Liver (tissue), 9 donors: ENCODE results near the gene PRXL2C. TPM values are rescaled to one million over a fixed set of nuclear protein-coding genes. Genes with fewer than 3 reads are reported as not detected.

Experiments
- DNase-seq: peaks from one replicate; pipeline ENCODE4 v3.0.0-alpha.2; 2017; ENCODE audit warnings: low spot score
- H3K27ac ChIP-seq, 2 donors: one replicate each; pipeline ENCODE4 v1.7.0; 2013; ENCODE audit warnings: inconsistent platforms in 2 of 2, low read length in 2 of 2, control low read depth in 1 of 2, low read depth in 1 of 2, mild to moderate bottlenecking in 1 of 2
- H3K27me3 ChIP-seq, 4 donors: one replicate each; pipeline versions ENCODE4 v1.6.1 to v1.7.0; 2013; ENCODE audit warnings: low read length in 3 of 4, inconsistent platforms in 1 of 4, mild to moderate bottlenecking in 1 of 4, moderate library complexity in 1 of 4; ENCODE audit not compliant: control insufficient read depth in 4 of 4, insufficient read depth in 4 of 4
- H3K36me3 ChIP-seq, 4 donors: one replicate each; pipeline versions ENCODE4 v1.6.1 to v1.7.0; 2013; ENCODE audit warnings: low read length in 3 of 4, mild to moderate bottlenecking in 3 of 4, low read depth in 1 of 4, moderate library complexity in 1 of 4; ENCODE audit not compliant: control insufficient read depth in 4 of 4, insufficient read depth in 3 of 4
- H3K4me1 ChIP-seq, 4 donors: one replicate each; pipeline versions ENCODE4 v1.6.1 to v1.7.0; 2013; ENCODE audit warnings: low read length in 3 of 4, mild to moderate bottlenecking in 3 of 4, moderate library complexity in 1 of 4; ENCODE audit not compliant: control insufficient read depth in 4 of 4, insufficient read depth in 4 of 4
- H3K4me3 ChIP-seq, 3 donors: one replicate each; pipeline versions ENCODE4 v1.6.1 to v1.7.0; 2013; ENCODE audit warnings: low read length in 3 of 3, control low read depth in 1 of 3, low read depth in 1 of 3, mild to moderate bottlenecking in 1 of 3
- H3K9ac ChIP-seq, 2 donors: one replicate each; pipeline ENCODE4 v1.7.0; 2013; ENCODE audit warnings: low read length in 2 of 2, mild to moderate bottlenecking in 2 of 2, moderate library complexity in 2 of 2, control low read depth in 1 of 2, low read depth in 1 of 2
- H3K9me3 ChIP-seq, 4 donors: one replicate each; pipeline versions ENCODE4 v1.6.1 to v1.7.0; 2013; ENCODE audit warnings: low read length in 3 of 4; ENCODE audit not compliant: control insufficient read depth in 4 of 4
- ATF3 ChIP-seq: IDR thresholded peaks from 2 replicates; pipeline ENCODE4 v1.6.1; 2016; ENCODE audit warnings: antibody characterized with exemption
- CTCF ChIP-seq: fragments of 150-350 bp; IDR thresholded peaks from 2 replicates; pipeline ENCODE4 v1.5.1; 2017; ENCODE audit warnings: improper control_type of control experiment, low read depth, low read length; ENCODE audit not compliant: missing input control
- EGR1 ChIP-seq, 2 donors: IDR thresholded peaks; 2 replicates each; pipeline ENCODE4 v1.6.1; 2016 to 2018; ENCODE audit warnings: antibody characterized with exemption in 2 of 2, low read depth in 2 of 2
- FOXA1 ChIP-seq: IDR thresholded peaks from 2 replicates; pipeline ENCODE4 v1.6.1; 2016; ENCODE audit warnings: antibody characterized with exemption
- FOXA2 ChIP-seq: IDR thresholded peaks from 2 replicates; pipeline ENCODE4 v1.6.1; 2016; ENCODE audit warnings: antibody characterized with exemption
- GABPA ChIP-seq, 2 donors: IDR thresholded peaks in 1 of 2; conservative IDR thresholded peaks in 1 of 2; 2 replicates each; pipeline ENCODE4 v1.6.1; 2016; ENCODE audit warnings: antibody characterized with exemption in 2 of 2, mild to moderate bottlenecking in 1 of 2, moderate library complexity in 1 of 2
- HNF4A ChIP-seq, 2 donors: conservative IDR thresholded peaks; 2 replicates each; pipeline ENCODE4 v1.6.1; 2016; ENCODE audit warnings: antibody characterized with exemption in 2 of 2, mild to moderate bottlenecking in 2 of 2
- HNF4G ChIP-seq: IDR thresholded peaks from 2 replicates; pipeline ENCODE4 v1.6.1; 2016; ENCODE audit warnings: antibody characterized with exemption
- JUND ChIP-seq, 2 donors: IDR thresholded peaks; 2 replicates each; pipeline ENCODE4 v1.6.1; 2016; ENCODE audit warnings: antibody characterized with exemption in 2 of 2
- MAX ChIP-seq: IDR thresholded peaks from 2 replicates; pipeline ENCODE4 v1.6.1; 2016; ENCODE audit warnings: antibody characterized with exemption
- NR2F2 ChIP-seq: IDR thresholded peaks from 2 replicates; pipeline ENCODE4 v1.6.1; 2016; ENCODE audit warnings: antibody characterized with exemption
- RAD21 ChIP-seq, 2 donors: IDR thresholded peaks; 2 replicates each; pipeline ENCODE4 v1.6.1; 2016; ENCODE audit warnings: antibody characterized with exemption in 2 of 2, mild to moderate bottlenecking in 2 of 2
- REST ChIP-seq: IDR thresholded peaks from 2 replicates; pipeline ENCODE4 v1.6.1; 2016; ENCODE audit warnings: antibody characterized with exemption, mild to moderate bottlenecking
- RXRA ChIP-seq, 2 donors: IDR thresholded peaks; 2 replicates each; pipeline ENCODE4 v1.6.1; 2017 to 2018; ENCODE audit warnings: antibody characterized with exemption in 2 of 2, mild to moderate bottlenecking in 1 of 2
- SP1 ChIP-seq: IDR thresholded peaks from 2 replicates; pipeline ENCODE4 v1.6.1; 2018; ENCODE audit warnings: antibody characterized with exemption, mild to moderate bottlenecking
- TAF1 ChIP-seq: conservative IDR thresholded peaks from 2 replicates; pipeline ENCODE4 v1.6.1; 2016; ENCODE audit warnings: antibody characterized with exemption, mild to moderate bottlenecking
- YY1 ChIP-seq: IDR thresholded peaks from 2 replicates; pipeline ENCODE4 v1.6.1; 2016; ENCODE audit warnings: antibody characterized with exemption, mild to moderate bottlenecking
- ZBTB33 ChIP-seq: IDR thresholded peaks from 2 replicates; pipeline ENCODE4 v1.6.1; 2016; ENCODE audit warnings: antibody characterized with exemption
- WGBS: extraction: QIAGEN DNeasy Blood & Tissue Kit; methylation state at CpG from one replicate; pipeline ENCODE4 v1.1.7; 2013; 5-methylcytosine and 5-hydroxymethylcytosine counted together
- polyA plus RNA-seq, 2 donors: library from polyadenylated mRNA; stranded (reverse) in 1 of 2; unstranded in 1 of 2; fragments of 200-250 nt in 1 of 2; fragments of >200 nt in 1 of 2; fragmentation: Nextera tagmentation in 1 of 2; extraction: Ambion mirVana in 1 of 2; gene quantifications; one replicate each; pipeline versions ENCODE4 v1.2.1 to v1.2.3, GENCODE V29; 2013 to 2015
- total RNA-seq, 2 donors: library from RNA; depleted of rRNA; stranded (reverse); fragments of >200 nt; gene quantifications; one replicate each; pipeline ENCODE4 v1.2.3, GENCODE V29; 2014
- donor health status: healthy.
- donor health status: healthy.
- donor health status: healthy.
- donor health status: healthy.
- donor health status: healthy.

Gene PRXL2C
- total and polyA plus RNA-seq, 4 donors, result 2.2 to 6.7 (median 4.1) TPM

GRCh38 chr9:96651626-96652025 is 3.5 kb downstream of the PRXL2C start:
- no peaks in the 10 kb centered on the region for H3K27me3 ChIP-seq
- peak; percentile 16 for TF ChIP-seq CTCF
- TF ChIP-seq JUND (IDR thresholded peaks at IDR 0.05), result no peak
- TF ChIP-seq ATF3, result no peak
- TF ChIP-seq RAD21 (IDR thresholded peaks at IDR 0.05), result peak; percentile 60 to 62
- no peak overlapping the region for H3K9ac ChIP-seq
- peaks cover 1 to 8% (median 5%) of the 10 kb centered on the region in 4 donors for H3K4me1 ChIP-seq
- no peaks in the 10 kb centered on the region for H3K9me3 ChIP-seq
- H3K36me3 ChIP-seq, result peaks cover 2 to 15% (median 6%) of the 10 kb centered on the region in 4 donors
- DNase-seq, result no peak
- no peak overlapping the region for H3K4me3 ChIP-seq
- H3K27ac ChIP-seq, result no peak overlapping the region

- WGBS, result 52% methylated on average over 1 of the region's 1 CpG
- TF ChIP-seq HNF4G (no peak), RXRA (IDR thresholded peaks at IDR 0.05) (no peak), ATF3 (no peak), GABPA (IDR thresholded peaks at IDR 0.05 in 1 of 2, conservative IDR thresholded peaks at IDR 0.05 in 1 of 2) (no peak), REST (no peak), SP1 (no peak), MAX (no peak), ZBTB33 (no peak), NR2F2 (no peak), EGR1 (IDR thresholded peaks at IDR 0.05; ENCODE audit: low read depth in 2 of 2) (no peak), FOXA2 (no peak), CTCF (no peak), YY1 (no peak), RAD21 (IDR thresholded peaks at IDR 0.05) (no peak), FOXA1 (no peak), TAF1 (no peak), JUND (IDR thresholded peaks at IDR 0.05) (no peak), HNF4A (conservative IDR thresholded peaks at IDR 0.05) (no peak)
- no peak overlapping the region for H3K4me3 ChIP-seq
- peaks cover 1 to 6% (median 5%) of the 10 kb centered on the region in 4 donors for H3K4me1 ChIP-seq
- H3K9me3 ChIP-seq, result no peaks in the 10 kb centered on the region
- H3K9ac ChIP-seq, result no peak overlapping the region
- H3K27me3 ChIP-seq, result no peaks in the 10 kb centered on the region
- no peak for DNase-seq
- no peak overlapping the region for H3K27ac ChIP-seq
- peaks cover 3 to 15% (median 7%) of the 10 kb centered on the region in 4 donors for H3K36me3 ChIP-seq
Measured at GRCh38 chr9:96649620-96650324, 5.3 kb downstream of the PRXL2C start.
